Measurements from ENCODE around the gene ZFP69.

Gene ZFP69

GRCh38 chr1:40531381-40532061 lies 54.4 kb downstream of the ZFP69 start, which contains the start of gene ZNF684 (continued):
- TF ChIP-seq, protein P1, sequence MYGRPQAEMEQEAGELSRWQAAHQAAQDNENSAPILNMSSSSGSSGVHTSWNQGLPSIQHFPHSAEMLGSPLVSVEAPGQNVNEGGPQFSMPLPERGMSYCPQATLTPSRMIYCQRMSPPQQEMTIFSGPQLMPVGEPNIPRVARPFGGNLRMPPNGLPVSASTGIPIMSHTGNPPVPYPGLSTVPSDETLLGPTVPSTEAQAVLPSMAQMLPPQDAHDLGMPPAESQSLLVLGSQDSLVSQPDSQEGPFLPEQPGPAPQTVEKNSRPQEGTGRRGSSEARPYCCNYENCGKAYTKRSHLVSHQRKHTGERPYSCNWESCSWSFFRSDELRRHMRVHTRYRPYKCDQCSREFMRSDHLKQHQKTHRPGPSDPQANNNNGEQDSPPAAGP (tag by site-specific recombination; IDR thresholded peaks at IDR 0.05) = no peak; the same call in 1 of the 2 replicates
- TF ChIP-seq, protein P2, sequence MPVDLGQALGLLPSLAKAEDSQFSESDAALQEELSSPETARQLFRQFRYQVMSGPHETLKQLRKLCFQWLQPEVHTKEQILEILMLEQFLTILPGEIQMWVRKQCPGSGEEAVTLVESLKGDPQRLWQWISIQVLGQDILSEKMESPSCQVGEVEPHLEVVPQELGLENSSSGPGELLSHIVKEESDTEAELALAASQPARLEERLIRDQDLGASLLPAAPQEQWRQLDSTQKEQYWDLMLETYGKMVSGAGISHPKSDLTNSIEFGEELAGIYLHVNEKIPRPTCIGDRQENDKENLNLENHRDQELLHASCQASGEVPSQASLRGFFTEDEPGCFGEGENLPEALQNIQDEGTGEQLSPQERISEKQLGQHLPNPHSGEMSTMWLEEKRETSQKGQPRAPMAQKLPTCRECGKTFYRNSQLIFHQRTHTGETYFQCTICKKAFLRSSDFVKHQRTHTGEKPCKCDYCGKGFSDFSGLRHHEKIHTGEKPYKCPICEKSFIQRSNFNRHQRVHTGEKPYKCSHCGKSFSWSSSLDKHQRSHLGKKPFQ (tag by site-specific recombination; IDR thresholded peaks at IDR 0.05) = no peak
- TF ChIP-seq GLIS1 (tag by site-specific recombination; IDR thresholded peaks at IDR 0.05) (peak; percentile 52; the same call in 1 of the 2 replicates), ZNF341 (tag by site-specific recombination; IDR thresholded peaks at IDR 0.05; ENCODE audit: low read depth) (peak; percentile 47; the same call in 1 of the 2 replicates), ZNF654 (tag by site-specific recombination; IDR thresholded peaks at IDR 0.05; ENCODE audit: low read depth) (0 out of 2 replicates have a peak, but pooled peaks have one; percentile 2), ZBTB1 (tag by site-specific recombination; IDR thresholded peaks at IDR 0.05) (no peak), ZNF571 (tag by site-specific recombination; IDR thresholded peaks at IDR 0.05) (no peak), ZNF211 (tag by site-specific recombination; IDR thresholded peaks at IDR 0.05; ENCODE audit: low read depth) (no peak), OVOL3 (tag by site-specific recombination; IDR thresholded peaks at IDR 0.05) (peak; percentile 82), ZFP3 (tag by site-specific recombination; IDR thresholded peaks at IDR 0.05; ENCODE audit: low read depth) (no peak), SETDB1 (IDR thresholded peaks at IDR 0.05; ENCODE audit: insufficient read length, low read length) (no peak), ZNF561 (tag by site-specific recombination; IDR thresholded peaks at IDR 0.05; ENCODE audit: borderline replicate concordance) (0 out of 2 replicates have a peak, but pooled peaks have one; percentile 15), OSR2 (tag by site-specific recombination; IDR thresholded peaks at IDR 0.05) (peak; percentile 62), GLI4 (tag by site-specific recombination; IDR thresholded peaks at IDR 0.05) (no peak), ZSCAN16 (tag by site-specific recombination; IDR thresholded peaks at IDR 0.05) (no peak), YY1 (tag by site-specific recombination; IDR thresholded peaks at IDR 0.05) (no peak), ZNF292 (tag by site-specific recombination; IDR thresholded peaks at IDR 0.05; ENCODE audit: borderline replicate concordance, low read depth) (no peak), ZNF626 (tag by site-specific recombination; IDR thresholded peaks at IDR 0.05) (no peak), ZNF529 (tag by site-specific recombination; IDR thresholded peaks at IDR 0.05; ENCODE audit: insufficient replicate concordance) (no peak), ZNF366 (tag by site-specific recombination; conservative IDR thresholded peaks at IDR 0.05) (no peak), SCRT1 (tag by site-specific recombination; IDR thresholded peaks at IDR 0.05; ENCODE audit: borderline replicate concordance) (no peak), YY2 (tag by site-specific recombination; IDR thresholded peaks at IDR 0.05) (no peak), MZF1 (tag by site-specific recombination; IDR thresholded peaks at IDR 0.05; ENCODE audit: borderline replicate concordance) (no peak), ZNF768 (tag by site-specific recombination; IDR thresholded peaks at IDR 0.05) (no peak), ZNF239 (tag by site-specific recombination; IDR thresholded peaks at IDR 0.05) (no peak), ZNF660 (tag by site-specific recombination; IDR thresholded peaks at IDR 0.05) (0 out of 2 replicates have a peak, but pooled peaks have one; percentile 22), BCL11A (tag by site-specific recombination; IDR thresholded peaks at IDR 0.05; ENCODE audit: low read depth) (no peak), ZNF114 (tag by site-specific recombination; IDR thresholded peaks at IDR 0.05) (no peak), ZNF530 (tag by site-specific recombination; IDR thresholded peaks at IDR 0.05; ENCODE audit: low read depth) (no peak), ZBTB8A (tag by site-specific recombination; IDR thresholded peaks at IDR 0.05) (no peak; the same call in 1 of the 2 replicates), HOXA7 (CRISPR knock-in tag; IDR thresholded peaks at IDR 0.05; ENCODE audit: borderline replicate concordance) (no peak), ZNF548 (tag by site-specific recombination; IDR thresholded peaks at IDR 0.05) (no peak), ZNF223 (tag by site-specific recombination; IDR thresholded peaks at IDR 0.05) (no peak), KLF16 (tag by site-specific recombination; IDR thresholded peaks at IDR 0.05) (no peak; the same call in 1 of the 2 replicates), ZNF132 (tag by site-specific recombination; IDR thresholded peaks at IDR 0.05; ENCODE audit: borderline replicate concordance) (no peak)
- TF ChIP-seq, protein P3, sequence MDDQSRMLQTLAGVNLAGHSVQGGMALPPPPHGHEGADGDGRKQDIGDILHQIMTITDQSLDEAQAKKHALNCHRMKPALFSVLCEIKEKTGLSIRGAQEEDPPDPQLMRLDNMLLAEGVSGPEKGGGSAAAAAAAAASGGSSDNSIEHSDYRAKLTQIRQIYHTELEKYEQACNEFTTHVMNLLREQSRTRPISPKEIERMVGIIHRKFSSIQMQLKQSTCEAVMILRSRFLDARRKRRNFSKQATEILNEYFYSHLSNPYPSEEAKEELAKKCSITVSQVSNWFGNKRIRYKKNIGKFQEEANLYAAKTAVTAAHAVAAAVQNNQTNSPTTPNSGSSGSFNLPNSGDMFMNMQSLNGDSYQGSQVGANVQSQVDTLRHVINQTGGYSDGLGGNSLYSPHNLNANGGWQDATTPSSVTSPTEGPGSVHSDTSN (CRISPR knock-in tag; IDR thresholded peaks at IDR 0.05) = no peak
- TF ChIP-seq, protein P4, sequence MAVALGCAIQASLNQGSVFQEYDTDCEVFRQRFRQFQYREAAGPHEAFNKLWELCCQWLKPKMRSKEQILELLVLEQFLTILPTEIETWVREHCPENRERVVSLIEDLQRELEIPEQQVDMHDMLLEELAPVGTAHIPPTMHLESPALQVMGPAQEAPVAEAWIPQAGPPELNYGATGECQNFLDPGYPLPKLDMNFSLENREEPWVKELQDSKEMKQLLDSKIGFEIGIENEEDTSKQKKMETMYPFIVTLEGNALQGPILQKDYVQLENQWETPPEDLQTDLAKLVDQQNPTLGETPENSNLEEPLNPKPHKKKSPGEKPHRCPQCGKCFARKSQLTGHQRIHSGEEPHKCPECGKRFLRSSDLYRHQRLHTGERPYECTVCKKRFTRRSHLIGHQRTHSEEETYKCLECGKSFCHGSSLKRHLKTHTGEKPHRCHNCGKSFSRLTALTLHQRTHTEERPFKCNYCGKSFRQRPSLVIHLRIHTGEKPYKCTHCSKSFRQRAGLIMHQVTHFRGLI (tag by site-specific recombination; IDR thresholded peaks at IDR 0.05) = no peak
